ENCODE measurements around the gene MCC.
A peak's percentile ranks its signal among the peaks of the same experiment; 100 is the strongest.

MCC gene

GRCh38 chr5:112979723-112980122, 508.5 kb downstream of the MCC start:
- Histone ChIP-seq H3K9me3 (ENCODE audit: control insufficient read depth, low read length) (no peaks in the 10 kb centered on the region), H3K4me3 (ENCODE audit: insufficient read depth, low read depth, low read length) (no peak overlapping the region), H3K36me3 (ENCODE audit: control insufficient read depth, insufficient read depth, low read length) (no peaks in the 10 kb centered on the region), H3K27me3 (ENCODE audit: control insufficient read depth, insufficient read depth, low read length, poor library complexity, severe bottlenecking) (no peaks in the 10 kb centered on the region), H3K27ac (ENCODE audit: insufficient read depth, low read depth, low read length, poor library complexity, severe bottlenecking) (no peak overlapping the region), H3K4me1 (ENCODE audit: control insufficient read depth, insufficient read depth, low read length) (peaks cover 9% of the 10 kb centered on the region)
- WGBS, 2 experiments: 90 to 95% methylated on average over 3 of the region's 3 CpGs

GRCh38 chr5:112978836-112979235, 509.4 kb downstream of the MCC start:
- Histone ChIP-seq H3K4me1 (ENCODE audit: control insufficient read depth, insufficient read depth, low read length) (peaks cover 9% of the 10 kb centered on the region), H3K27me3 (ENCODE audit: control insufficient read depth, insufficient read depth, low read length, poor library complexity, severe bottlenecking) (no peaks in the 10 kb centered on the region), H3K27ac (ENCODE audit: insufficient read depth, low read depth, low read length, poor library complexity, severe bottlenecking) (no peak overlapping the region), H3K9me3 (ENCODE audit: control insufficient read depth, low read length) (no peaks in the 10 kb centered on the region), H3K4me3 (ENCODE audit: insufficient read depth, low read depth, low read length) (peak overlapping the region; percentile 70), H3K36me3 (ENCODE audit: control insufficient read depth, insufficient read depth, low read length) (no peaks in the 10 kb centered on the region)
- 25 to 67% methylated on average over 1 of the region's 2 CpGs for WGBS, 2 experiments

- Histone ChIP-seq H3K27ac (ENCODE audit: insufficient read depth, low read depth, low read length, poor library complexity, severe bottlenecking) (peak overlapping the region; percentile 74), H3K9me3 (ENCODE audit: control insufficient read depth, low read length) (no peaks in the 10 kb centered on the region), H3K36me3 (ENCODE audit: control insufficient read depth, insufficient read depth, low read length) (no peaks in the 10 kb centered on the region), H3K4me1 (ENCODE audit: control insufficient read depth, insufficient read depth, low read length) (no peaks in the 10 kb centered on the region), H3K4me3 (ENCODE audit: insufficient read depth, low read depth, low read length) (peak overlapping the region; percentile 70), H3K27me3 (ENCODE audit: control insufficient read depth, insufficient read depth, low read length, poor library complexity, severe bottlenecking) (no peaks in the 10 kb centered on the region)
- WGBS, 2 experiments: 1 to 2% methylated on average over 15 to 16 of the region's 16 CpGs
These were observed 510.8 kb downstream of the MCC start for GRCh38 chr5:112977440-112977861.

- peak within 1 kb of the TSS; percentile 70 for H3K4me3 ChIP-seq (ENCODE audit: insufficient read depth, low read depth, low read length)
- H3K36me3 ChIP-seq (ENCODE audit: control insufficient read depth, insufficient read depth, low read length): no peaks in the 10 kb centered on the region
- H3K27ac ChIP-seq (ENCODE audit: insufficient read depth, low read depth, low read length, poor library complexity, severe bottlenecking): peak within 1 kb of the TSS; percentile 74
- 0% methylated on average over 75 of the region's 75 CpGs for WGBS, 2 experiments
- H3K9me3 ChIP-seq (ENCODE audit: control insufficient read depth, low read length): no peaks in the 10 kb centered on the region
- H3K4me1 ChIP-seq (ENCODE audit: control insufficient read depth, insufficient read depth, low read length): no peaks in the 10 kb centered on the region
- no peaks in the 10 kb centered on the region for H3K27me3 ChIP-seq (ENCODE audit: control insufficient read depth, insufficient read depth, low read length, poor library complexity, severe bottlenecking)
These were observed 511.6 kb downstream of the MCC start, which contains the start of gene DCP2 for GRCh38 chr5:112976432-112977309. TSS of gene DCP2 (plus strand) at chr5:112976798. CDS start at chr5:112976934, 136 bp downstream.

GRCh38 chr5:112975721-112976431, 512.4 kb downstream of the MCC start:
- peak overlapping the region; percentile 47 for H3K27ac ChIP-seq (ENCODE audit: insufficient read depth, low read depth, low read length, poor library complexity, severe bottlenecking)
- 40 to 44% methylated on average over 11 of the region's 11 CpGs for whole genome bisulfite sequencing, 2 experiments

GRCh38 chr5:112974901-112975300, 513.4 kb downstream of the MCC start:
- H3K27me3 ChIP-seq (ENCODE audit: control insufficient read depth, insufficient read depth, low read length, poor library complexity, severe bottlenecking): no peaks in the 10 kb centered on the region
- H3K27ac ChIP-seq (ENCODE audit: insufficient read depth, low read depth, low read length, poor library complexity, severe bottlenecking): no peak overlapping the region
- no peak overlapping the region for H3K4me3 ChIP-seq (ENCODE audit: insufficient read depth, low read depth, low read length)
- no peaks in the 10 kb centered on the region for H3K36me3 ChIP-seq (ENCODE audit: control insufficient read depth, insufficient read depth, low read length)
- WGBS, 2 experiments: 92% methylated on average over 1 of the region's 1 CpG
- H3K9me3 ChIP-seq (ENCODE audit: control insufficient read depth, low read length): no peaks in the 10 kb centered on the region
- H3K4me1 ChIP-seq (ENCODE audit: control insufficient read depth, insufficient read depth, low read length): no peaks in the 10 kb centered on the region

More at GRCh38 chr5:112975721-112976431, 512.4 kb downstream of the MCC start:
- no peaks in the 10 kb centered on the region for H3K36me3 ChIP-seq (ENCODE audit: control insufficient read depth, insufficient read depth, low read length)
- peak overlapping the region; percentile 34 for H3K4me3 ChIP-seq (ENCODE audit: insufficient read depth, low read depth, low read length)
- no peaks in the 10 kb centered on the region for H3K27me3 ChIP-seq (ENCODE audit: control insufficient read depth, insufficient read depth, low read length, poor library complexity, severe bottlenecking)
- H3K9me3 ChIP-seq (ENCODE audit: control insufficient read depth, low read length): no peaks in the 10 kb centered on the region
- H3K4me1 ChIP-seq (ENCODE audit: control insufficient read depth, insufficient read depth, low read length): no peaks in the 10 kb centered on the region

- H3K27me3 ChIP-seq (ENCODE audit: control insufficient read depth, insufficient read depth, low read length, poor library complexity, severe bottlenecking): no peaks in the 10 kb centered on the region
- H3K27ac ChIP-seq (ENCODE audit: insufficient read depth, low read depth, low read length, poor library complexity, severe bottlenecking): no peak overlapping the region
- no peaks in the 10 kb centered on the region for H3K36me3 ChIP-seq (ENCODE audit: control insufficient read depth, insufficient read depth, low read length)
- no peak overlapping the region for H3K4me3 ChIP-seq (ENCODE audit: insufficient read depth, low read depth, low read length)
- H3K9me3 ChIP-seq (ENCODE audit: control insufficient read depth, low read length): no peaks in the 10 kb centered on the region
- H3K4me1 ChIP-seq (ENCODE audit: control insufficient read depth, insufficient read depth, low read length): peaks cover 8% of the 10 kb centered on the region
- WGBS, 2 experiments: 83 to 92% methylated on average over 1 of the region's 1 CpG
These were observed 514.3 kb downstream of the MCC start for GRCh38 chr5:112973904-112974303.

- Histone ChIP-seq H3K36me3 (ENCODE audit: control insufficient read depth, insufficient read depth, low read length) (no peaks in the 10 kb centered on the region), H3K9me3 (ENCODE audit: control insufficient read depth, low read length) (no peaks in the 10 kb centered on the region), H3K4me1 (ENCODE audit: control insufficient read depth, insufficient read depth, low read length) (peaks cover 13% of the 10 kb centered on the region), H3K27me3 (ENCODE audit: control insufficient read depth, insufficient read depth, low read length, poor library complexity, severe bottlenecking) (no peaks in the 10 kb centered on the region), H3K27ac (ENCODE audit: insufficient read depth, low read depth, low read length, poor library complexity, severe bottlenecking) (no peak overlapping the region), H3K4me3 (ENCODE audit: insufficient read depth, low read depth, low read length) (no peak overlapping the region)
- 83 to 95% methylated on average over 1 of the region's 1 CpG for WGBS, 2 experiments
These were observed 515.2 kb downstream of the MCC start for GRCh38 chr5:112973036-112973435.

Measured in ectodermal cell (in vitro differentiated cells).